KMS-11 (cell line): Measurements from ENCODE around the gene FAM193A.

Source experiments
- H2AFZ ChIP-seq: fragments of 200-600 bp; sonication (generic); 2 replicates; pipeline ENCODE4 v1.6.1; 2016; ENCODE audit warnings: antibody characterized with exemption, mixed run types, low read depth
- H3K27ac ChIP-seq: fragments of 200-600 bp; sonication (generic); 2 replicates; pipeline ENCODE4 v1.6.1; 2016; ENCODE audit warnings: mild to moderate bottlenecking, mixed run types
- H3K27me3 ChIP-seq: fragments of 200-600 bp; sonication (generic); 2 replicates; pipeline ENCODE4 v1.6.1; 2017; ENCODE audit warnings: mild to moderate bottlenecking, low read depth, mixed run types, moderate library complexity; ENCODE audit not compliant: insufficient read depth
- H3K36me3 ChIP-seq: fragments of 200-600 bp; sonication (generic); 2 replicates; pipeline ENCODE4 v1.6.1; 2017; ENCODE audit warnings: mild to moderate bottlenecking, mixed run types; ENCODE audit not compliant: insufficient read depth
- H3K4me1 ChIP-seq: fragments of 200-600 bp; sonication (generic); 2 replicates; pipeline ENCODE4 v1.6.1; 2016; ENCODE audit warnings: mild to moderate bottlenecking, low read depth, mixed run types; ENCODE audit not compliant: poor library complexity, severe bottlenecking
- H3K4me2 ChIP-seq: fragments of 200-600 bp; sonication (generic); 2 replicates; pipeline ENCODE4 v1.7.0; 2016; ENCODE audit warnings: mild to moderate bottlenecking, mixed run types
- H3K4me3 ChIP-seq: fragments of 200-600 bp; sonication (generic); IDR thresholded peaks from 2 replicates; pipeline ENCODE4 v1.6.1; 2017; ENCODE audit warnings: low read depth, low read length, mixed read lengths; ENCODE audit not compliant: insufficient read depth
- H3K79me2 ChIP-seq: fragments of 200-600 bp; sonication (generic); 2 replicates; pipeline ENCODE4 v1.6.1; 2016; ENCODE audit warnings: low read depth, mixed run types; ENCODE audit not compliant: insufficient read depth
- H3K9ac ChIP-seq: fragments of 200-600 bp; sonication (generic); 2 replicates; pipeline ENCODE4 v1.6.1; 2016; ENCODE audit warnings: mild to moderate bottlenecking, mixed run types
- H4K20me1 ChIP-seq: fragments of 200-600 bp; sonication (generic); 2 replicates; pipeline ENCODE4 v1.6.1; 2016; ENCODE audit warnings: mild to moderate bottlenecking, mixed run types; ENCODE audit not compliant: insufficient read depth
- CTCF ChIP-seq: fragments of 200-600 bp; sonication (generic); conservative IDR thresholded peaks from 2 replicates; pipeline ENCODE4 v1.6.1; 2017; ENCODE audit warnings: low read depth, mild to moderate bottlenecking, antibody characterized with exemption, low read length, moderate library complexity, mixed read lengths

The FAM193A gene

DNA sequence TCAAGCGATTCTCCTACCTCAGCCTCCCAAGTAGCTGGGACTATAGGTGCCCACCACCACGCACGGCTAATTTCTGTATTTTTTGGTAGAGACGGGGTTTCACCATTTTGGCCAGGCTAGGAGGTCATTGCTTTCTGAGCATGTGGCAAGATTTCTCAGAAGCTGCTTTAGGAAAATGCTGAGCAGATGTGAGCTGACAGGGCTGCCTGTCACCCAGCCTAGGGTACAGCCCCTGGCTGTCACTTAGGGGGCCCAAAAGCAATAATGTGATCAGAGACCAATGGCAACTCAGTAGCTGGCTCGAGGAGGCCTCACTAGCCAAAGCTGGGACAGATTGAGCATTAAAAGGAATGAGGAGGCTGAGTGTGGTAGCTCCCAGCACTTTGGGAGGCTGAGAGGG is 154.9 kb downstream of the FAM193A start:
- Histone ChIP-seq H3K4me2 (no peak overlapping the region), H4K20me1 (no peaks in the 10 kb centered on the region)

GRCh38 chr4:2691952-2692435 is 155.5 kb downstream of the FAM193A start:
- no peak overlapping the region for H3K27ac ChIP-seq
- H4K20me1 ChIP-seq, result no peaks in the 10 kb centered on the region
- TF ChIP-seq CTCF, result no peak
- no peak overlapping the region for H2AFZ ChIP-seq
- no peak overlapping the region for H3K9ac ChIP-seq
- H3K79me2 ChIP-seq, result no peaks in the 10 kb centered on the region
- H3K27me3 ChIP-seq, result no peaks in the 10 kb centered on the region
- no peak overlapping the region for H3K4me3 ChIP-seq
- H3K4me1 ChIP-seq, result peaks cover 19% of the 10 kb centered on the region
- no peaks in the 10 kb centered on the region for H3K36me3 ChIP-seq
- H3K4me2 ChIP-seq, result no peak overlapping the region

More for the DNA sequence above, 154.9 kb downstream of the FAM193A start:
- H3K4me1 ChIP-seq, result peaks cover 12% of the 10 kb centered on the region
- H3K4me3 ChIP-seq, result no peak overlapping the region
- no peak overlapping the region for H3K9ac ChIP-seq
- no peak overlapping the region for H3K27ac ChIP-seq
- no peaks in the 10 kb centered on the region for H3K79me2 ChIP-seq
- H2AFZ ChIP-seq, result no peak overlapping the region
- TF ChIP-seq CTCF, result no peak
- H3K36me3 ChIP-seq, result no peaks in the 10 kb centered on the region
- no peaks in the 10 kb centered on the region for H3K27me3 ChIP-seq

DNA sequence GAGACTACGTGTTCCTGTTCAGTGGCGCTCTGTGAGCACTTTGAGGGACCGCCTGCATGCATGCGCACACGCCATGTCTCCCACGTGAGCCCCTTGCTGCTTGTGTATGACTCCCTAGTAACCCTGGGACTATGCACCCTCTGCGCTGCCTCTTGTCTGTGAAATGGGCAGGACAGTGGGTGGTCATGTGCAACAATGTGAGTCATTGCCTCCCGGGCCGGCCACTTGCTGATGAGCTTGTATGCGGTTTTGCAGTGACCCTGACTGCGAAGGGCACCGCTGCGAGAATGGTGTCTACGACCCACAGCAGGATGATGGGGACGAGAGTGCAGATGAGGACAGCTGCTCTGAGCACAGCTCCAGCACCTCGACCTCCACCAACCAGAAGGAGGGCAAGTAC is 158.2 kb downstream of the FAM193A start:
- Histone ChIP-seq H3K9ac (no peak overlapping the region), H3K79me2 (no peaks in the 10 kb centered on the region), H3K4me3 (no peak overlapping the region), H3K27ac (no peak overlapping the region), H3K4me2 (no peak overlapping the region), H3K36me3 (no peaks in the 10 kb centered on the region), H3K4me1 (peaks cover 32% of the 10 kb centered on the region), H4K20me1 (no peaks in the 10 kb centered on the region), H3K27me3 (no peaks in the 10 kb centered on the region), H2AFZ (no peak overlapping the region)
- TF ChIP-seq CTCF, result no peak

GRCh38 chr4:2695346-2696060 is 159.1 kb downstream of the FAM193A start:
- Histone ChIP-seq H3K9ac (no peak overlapping the region), H4K20me1 (no peaks in the 10 kb centered on the region), H3K27me3 (no peaks in the 10 kb centered on the region), H3K79me2 (no peaks in the 10 kb centered on the region), H3K36me3 (no peaks in the 10 kb centered on the region), H2AFZ (no peak overlapping the region), H3K27ac (no peak overlapping the region), H3K4me2 (no peak overlapping the region), H3K4me3 (no peak overlapping the region), H3K4me1 (peaks cover 32% of the 10 kb centered on the region)
- TF ChIP-seq CTCF, result no peak
